ENCODE results near the gene VMAC.

VMAC gene

GRCh38 chr19:5934774-5935472 lies 30.3 kb downstream of the VMAC start:
- H3K27me3 ChIP-seq (replicated peaks; ENCODE audit: control insufficient read depth, insufficient read depth, low read length): no peaks in the 10 kb centered on the region
- peak; percentile 88 for DNase-seq (ENCODE audit: low read depth)
- peaks cover 21% of the 10 kb centered on the region for H3K4me1 ChIP-seq (ENCODE audit: control insufficient read depth, insufficient read depth, low read length)
- peaks cover 49% of the 10 kb centered on the region for H3K36me3 ChIP-seq (ENCODE audit: control insufficient read depth, insufficient read depth, low read length, severe bottlenecking)
- H3K9ac ChIP-seq (ENCODE audit: low read length): peak overlapping the region; percentile 58
- H3K4me3 ChIP-seq (ENCODE audit: low read length): peak overlapping the region; percentile 58
- H3K9me3 ChIP-seq (ENCODE audit: control insufficient read depth, low read length): no peaks in the 10 kb centered on the region

- DNase-seq (ENCODE audit: low read depth): peak; percentile 35
- Histone ChIP-seq H3K9ac (ENCODE audit: low read length) (peak overlapping the region; percentile 58), H3K36me3 (ENCODE audit: control insufficient read depth, insufficient read depth, low read length, severe bottlenecking) (peaks cover 48% of the 10 kb centered on the region), H3K27me3 (replicated peaks; ENCODE audit: control insufficient read depth, insufficient read depth, low read length) (no peaks in the 10 kb centered on the region), H3K4me1 (ENCODE audit: control insufficient read depth, insufficient read depth, low read length) (peaks cover 21% of the 10 kb centered on the region), H3K9me3 (ENCODE audit: control insufficient read depth, low read length) (no peaks in the 10 kb centered on the region), H3K4me3 (ENCODE audit: low read length) (peak overlapping the region; percentile 58)
Measured at GRCh38 chr19:5935473-5936291, 31.0 kb downstream of the VMAC start.

GRCh38 chr19:5936292-5936592 lies 31.6 kb downstream of the VMAC start:
- Histone ChIP-seq H3K9ac (ENCODE audit: low read length) (no peak overlapping the region), H3K9me3 (ENCODE audit: control insufficient read depth, low read length) (no peaks in the 10 kb centered on the region), H3K4me1 (ENCODE audit: control insufficient read depth, insufficient read depth, low read length) (peaks cover 21% of the 10 kb centered on the region), H3K4me3 (ENCODE audit: low read length) (no peak overlapping the region), H3K36me3 (ENCODE audit: control insufficient read depth, insufficient read depth, low read length, severe bottlenecking) (peaks cover 48% of the 10 kb centered on the region), H3K27me3 (replicated peaks; ENCODE audit: control insufficient read depth, insufficient read depth, low read length) (no peaks in the 10 kb centered on the region)
- DNase-seq (ENCODE audit: low read depth): no peak

GRCh38 chr19:5937550-5937949 lies 32.9 kb downstream of the VMAC start:
- H3K27me3 ChIP-seq (replicated peaks; ENCODE audit: control insufficient read depth, insufficient read depth, low read length): no peaks in the 10 kb centered on the region
- no peaks in the 10 kb centered on the region for H3K9me3 ChIP-seq (ENCODE audit: control insufficient read depth, low read length)
- no peak for DNase-seq (ENCODE audit: low read depth)
- H3K4me3 ChIP-seq (ENCODE audit: low read length): no peak overlapping the region
- H3K9ac ChIP-seq (ENCODE audit: low read length): no peak overlapping the region
- peaks cover 21% of the 10 kb centered on the region for H3K4me1 ChIP-seq (ENCODE audit: control insufficient read depth, insufficient read depth, low read length)
- peaks cover 46% of the 10 kb centered on the region for H3K36me3 ChIP-seq (ENCODE audit: control insufficient read depth, insufficient read depth, low read length, severe bottlenecking)

- no peak overlapping the region for H3K9ac ChIP-seq (ENCODE audit: low read length)
- no peak for DNase-seq (ENCODE audit: low read depth)
- no peaks in the 10 kb centered on the region for H3K27me3 ChIP-seq (replicated peaks; ENCODE audit: control insufficient read depth, insufficient read depth, low read length)
- H3K36me3 ChIP-seq (ENCODE audit: control insufficient read depth, insufficient read depth, low read length, severe bottlenecking): peaks cover 39% of the 10 kb centered on the region
- H3K4me1 ChIP-seq (ENCODE audit: control insufficient read depth, insufficient read depth, low read length): peaks cover 19% of the 10 kb centered on the region
- no peak overlapping the region for H3K4me3 ChIP-seq (ENCODE audit: low read length)
- no peaks in the 10 kb centered on the region for H3K9me3 ChIP-seq (ENCODE audit: control insufficient read depth, low read length)
Measured at GRCh38 chr19:5940260-5941208, 35.9 kb downstream of the VMAC start.

- no peak for DNase-seq (ENCODE audit: low read depth)
- Histone ChIP-seq H3K4me1 (ENCODE audit: control insufficient read depth, insufficient read depth, low read length) (peaks cover 16% of the 10 kb centered on the region), H3K4me3 (ENCODE audit: low read length) (no peak overlapping the region), H3K27me3 (replicated peaks; ENCODE audit: control insufficient read depth, insufficient read depth, low read length) (no peaks in the 10 kb centered on the region), H3K36me3 (ENCODE audit: control insufficient read depth, insufficient read depth, low read length, severe bottlenecking) (peaks cover 33% of the 10 kb centered on the region), H3K9ac (ENCODE audit: low read length) (no peak overlapping the region), H3K9me3 (ENCODE audit: control insufficient read depth, low read length) (no peaks in the 10 kb centered on the region)
Measured at GRCh38 chr19:5941673-5942072, 37.0 kb downstream of the VMAC start.

GRCh38 chr19:5943045-5943444 lies 38.4 kb downstream of the VMAC start:
- Histone ChIP-seq H3K9ac (ENCODE audit: low read length) (no peak overlapping the region), H3K9me3 (ENCODE audit: control insufficient read depth, low read length) (no peaks in the 10 kb centered on the region), H3K4me3 (ENCODE audit: low read length) (no peak overlapping the region), H3K36me3 (ENCODE audit: control insufficient read depth, insufficient read depth, low read length, severe bottlenecking) (peaks cover 26% of the 10 kb centered on the region), H3K4me1 (ENCODE audit: control insufficient read depth, insufficient read depth, low read length) (peaks cover 28% of the 10 kb centered on the region), H3K27me3 (replicated peaks; ENCODE audit: control insufficient read depth, insufficient read depth, low read length) (no peaks in the 10 kb centered on the region)
- no peak for DNase-seq (ENCODE audit: low read depth)

- no peak overlapping the region for H3K9ac ChIP-seq (ENCODE audit: low read length)
- no peaks in the 10 kb centered on the region for H3K9me3 ChIP-seq (ENCODE audit: control insufficient read depth, low read length)
- peaks cover 24% of the 10 kb centered on the region for H3K36me3 ChIP-seq (ENCODE audit: control insufficient read depth, insufficient read depth, low read length, severe bottlenecking)
- DNase-seq (ENCODE audit: low read depth): peak; percentile 28
- peaks cover 28% of the 10 kb centered on the region for H3K4me1 ChIP-seq (ENCODE audit: control insufficient read depth, insufficient read depth, low read length)
- no peaks in the 10 kb centered on the region for H3K27me3 ChIP-seq (replicated peaks; ENCODE audit: control insufficient read depth, insufficient read depth, low read length)
- H3K4me3 ChIP-seq (ENCODE audit: low read length): no peak overlapping the region
Measured at GRCh38 chr19:5943623-5944022, 39.0 kb downstream of the VMAC start.

- H3K4me3 ChIP-seq (ENCODE audit: low read length): peak overlapping the region; percentile 59
- H3K27me3 ChIP-seq (replicated peaks; ENCODE audit: control insufficient read depth, insufficient read depth, low read length): no peaks in the 10 kb centered on the region
- no peaks in the 10 kb centered on the region for H3K36me3 ChIP-seq (ENCODE audit: control insufficient read depth, insufficient read depth, low read length, severe bottlenecking)
- H3K4me1 ChIP-seq (ENCODE audit: control insufficient read depth, insufficient read depth, low read length): peaks cover 29% of the 10 kb centered on the region
- peak overlapping the region; percentile 76 for H3K9ac ChIP-seq (ENCODE audit: low read length)
- H3K9me3 ChIP-seq (ENCODE audit: control insufficient read depth, low read length): no peaks in the 10 kb centered on the region
- DNase-seq (ENCODE audit: low read depth): no peak
Measured at GRCh38 chr19:5947435-5947834, 42.8 kb downstream of the VMAC start.

- Histone ChIP-seq H3K9me3 (ENCODE audit: control insufficient read depth, low read length) (no peaks in the 10 kb centered on the region), H3K9ac (ENCODE audit: low read length) (no peak overlapping the region), H3K4me3 (ENCODE audit: low read length) (no peak overlapping the region), H3K36me3 (ENCODE audit: control insufficient read depth, insufficient read depth, low read length, severe bottlenecking) (no peaks in the 10 kb centered on the region), H3K27me3 (replicated peaks; ENCODE audit: control insufficient read depth, insufficient read depth, low read length) (no peaks in the 10 kb centered on the region), H3K4me1 (ENCODE audit: control insufficient read depth, insufficient read depth, low read length) (peaks cover 32% of the 10 kb centered on the region)
- no peak for DNase-seq (ENCODE audit: low read depth)
Measured at GRCh38 chr19:5948752-5949564, 44.3 kb downstream of the VMAC start.

Data from adipocyte (in vitro differentiated cells).